SU-DHL-6 (cell line): ENCODE measurements around the gene FAM111A.

ENCODE experiments used
- H2AFZ ChIP-seq: fragments of 200-600 bp; sonication (generic); 2 replicates; pipeline ENCODE4 v1.6.1; 2014; ENCODE audit warnings: low read depth, mild to moderate bottlenecking, moderate library complexity, mixed read lengths, antibody characterized with exemption, low read length; ENCODE audit not compliant: severe bottlenecking
- H3F3A ChIP-seq: fragments of 200-600 bp; shearing (Covaris generic); 2 replicates; pipeline ENCODE4 v1.6.0; 2016; ENCODE audit warnings: antibody characterized with exemption, mild to moderate bottlenecking; ENCODE audit not compliant: insufficient read depth
- H3K27ac ChIP-seq: fragments of 200-600 bp; sonication (generic); 2 replicates; pipeline ENCODE4 v1.5.1; 2016; ENCODE audit warnings: low read depth, mild to moderate bottlenecking, low read length, moderate library complexity, mixed read lengths
- H3K27me3 ChIP-seq: fragments of 200-600 bp; sonication (generic), shearing (Covaris generic); 2 replicates; pipeline ENCODE4 v1.6.0; 2014; ENCODE audit warnings: mild to moderate bottlenecking, low read length
- H3K36me3 ChIP-seq: fragments of 200-600 bp; sonication (generic); 2 replicates; pipeline ENCODE4 v1.6.1; 2014; ENCODE audit warnings: mild to moderate bottlenecking, low read length, mixed read lengths
- H3K4me2 ChIP-seq: fragments of 300-600, 200-600 bp; shearing (Covaris generic), sonication (generic); 2 replicates; pipeline ENCODE4 v1.6.0; 2014; ENCODE audit warnings: low read length, low read depth, mild to moderate bottlenecking; ENCODE audit not compliant: poor library complexity, severe bottlenecking
- H3K4me3 ChIP-seq: fragments of 200-600 bp; sonication (generic); 2 replicates; pipeline ENCODE4 v1.5.1; 2014; ENCODE audit warnings: antibody characterized with exemption, low read length, mild to moderate bottlenecking, mixed read lengths; ENCODE audit not compliant: insufficient read depth, poor library complexity, severe bottlenecking
- H3K79me2 ChIP-seq: fragments of 200-600 bp; sonication (generic); 2 replicates; pipeline ENCODE4 v1.6.1; 2014; ENCODE audit warnings: mild to moderate bottlenecking, low read length, moderate library complexity; ENCODE audit not compliant: insufficient read depth
- H3K9ac ChIP-seq: fragments of 200-600 bp; sonication (generic); 2 replicates; pipeline ENCODE4 v1.7.0; 2014; ENCODE audit warnings: mild to moderate bottlenecking, low read length
- H3K9me2 ChIP-seq: fragments of 200-600 bp; sonication (generic); replicated peaks from 2 replicates; pipeline ENCODE4 v1.6.1; 2014; ENCODE audit warnings: low read length; ENCODE audit not compliant: insufficient read depth
- H3K9me3 ChIP-seq: fragments of 200-600 bp; sonication (generic); 2 replicates; pipeline ENCODE4 v1.6.1; 2014; ENCODE audit warnings: low read length, mixed read lengths; ENCODE audit not compliant: insufficient read depth
- H4K20me1 ChIP-seq: fragments of 200-600 bp; sonication (generic); 2 replicates; pipeline ENCODE4 v1.6.1; 2014; ENCODE audit warnings: low read depth, mild to moderate bottlenecking, antibody characterized with exemption, low read length, moderate library complexity, mixed read lengths
- EZH2phosphoT487 ChIP-seq: fragments of 200-600 bp; sonication (generic), shearing (Covaris generic); conservative IDR thresholded peaks from 2 replicates; pipeline ENCODE4 v1.6.1; 2018; ENCODE audit warnings: mild to moderate bottlenecking, antibody characterized with exemption, low read length, moderate library complexity, mixed read lengths
- TF ChIP-seq, protein P1 (sequence below): fragments of 200-600 bp; sonication (generic); IDR thresholded peaks from one replicate; pipeline ENCODE4 v1.5.1; 2017; ENCODE audit warnings: antibody characterized with exemption, mild to moderate bottlenecking, low read length, moderate library complexity; ENCODE audit not compliant: insufficient read depth, poor library complexity, severe bottlenecking

The FAM111A gene

DNA sequence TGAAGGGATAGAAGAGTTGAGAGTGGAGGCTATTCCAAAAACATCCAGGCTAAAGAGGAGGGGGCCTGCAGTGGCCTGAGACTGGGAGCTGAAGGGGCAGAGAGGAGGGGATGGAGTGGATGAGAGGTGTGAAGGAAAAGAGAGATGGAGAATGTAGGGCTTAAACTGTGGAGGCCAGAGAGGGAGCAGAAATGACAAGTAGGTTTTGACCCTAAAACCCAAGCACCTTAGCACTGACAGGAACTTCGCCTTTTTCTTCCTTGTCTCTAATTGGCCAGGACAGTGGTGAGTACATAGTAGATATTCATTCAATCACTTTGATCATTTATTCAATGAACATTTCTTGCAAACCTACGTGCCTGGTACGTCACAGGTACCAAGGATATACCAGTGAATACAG, 28.3 kb upstream of the FAM111A start:
- H3F3A ChIP-seq: peaks cover 25% of the 10 kb centered on the region; the same call in 1 of the 2 replicates
- no peak for TF ChIP-seq EZH2phosphoT487
- TF ChIP-seq, protein P1, sequence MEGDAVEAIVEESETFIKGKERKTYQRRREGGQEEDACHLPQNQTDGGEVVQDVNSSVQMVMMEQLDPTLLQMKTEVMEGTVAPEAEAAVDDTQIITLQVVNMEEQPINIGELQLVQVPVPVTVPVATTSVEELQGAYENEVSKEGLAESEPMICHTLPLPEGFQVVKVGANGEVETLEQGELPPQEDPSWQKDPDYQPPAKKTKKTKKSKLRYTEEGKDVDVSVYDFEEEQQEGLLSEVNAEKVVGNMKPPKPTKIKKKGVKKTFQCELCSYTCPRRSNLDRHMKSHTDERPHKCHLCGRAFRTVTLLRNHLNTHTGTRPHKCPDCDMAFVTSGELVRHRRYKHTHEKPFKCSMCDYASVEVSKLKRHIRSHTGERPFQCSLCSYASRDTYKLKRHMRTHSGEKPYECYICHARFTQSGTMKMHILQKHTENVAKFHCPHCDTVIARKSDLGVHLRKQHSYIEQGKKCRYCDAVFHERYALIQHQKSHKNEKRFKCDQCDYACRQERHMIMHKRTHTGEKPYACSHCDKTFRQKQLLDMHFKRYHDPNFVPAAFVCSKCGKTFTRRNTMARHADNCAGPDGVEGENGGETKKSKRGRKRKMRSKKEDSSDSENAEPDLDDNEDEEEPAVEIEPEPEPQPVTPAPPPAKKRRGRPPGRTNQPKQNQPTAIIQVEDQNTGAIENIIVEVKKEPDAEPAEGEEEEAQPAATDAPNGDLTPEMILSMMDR: no peak
- no peaks in the 10 kb centered on the region for H4K20me1 ChIP-seq
- H3K79me2 ChIP-seq: peaks cover 68% of the 10 kb centered on the region
- no peaks in the 10 kb centered on the region for H3K9me2 ChIP-seq
- H3K4me2 ChIP-seq: no peak overlapping the region
- no peak overlapping the region for H3K27ac ChIP-seq
- no peak overlapping the region for H3K4me3 ChIP-seq
- no peaks in the 10 kb centered on the region for H3K27me3 ChIP-seq
- H3K9me3 ChIP-seq: peaks cover 48% of the 10 kb centered on the region; the same call in 1 of the 2 replicates
- peaks cover 99% of the 10 kb centered on the region for H3K36me3 ChIP-seq
- no peak overlapping the region for H2AFZ ChIP-seq
- H3K9ac ChIP-seq: no peak overlapping the region

DNA sequence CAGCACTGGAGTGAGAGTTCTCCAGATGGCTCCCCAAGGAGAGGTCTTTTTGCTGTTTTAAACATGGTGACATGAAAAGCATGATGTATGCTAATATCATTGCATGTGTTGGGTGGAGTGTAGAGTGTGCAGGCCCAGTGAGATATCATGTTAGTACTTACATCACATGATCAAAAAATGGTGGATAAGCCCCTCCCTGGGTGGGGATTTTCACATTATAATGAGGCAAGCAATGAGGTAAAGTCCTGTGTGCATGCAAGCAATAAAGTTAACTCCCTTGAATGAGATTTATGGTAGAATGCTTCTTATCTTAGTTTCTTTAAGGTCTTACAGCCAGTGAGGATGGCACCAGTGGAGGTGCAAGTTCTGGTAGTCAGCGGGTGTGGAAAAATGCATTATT, 27.1 kb upstream of the FAM111A start:
- Histone ChIP-seq H3F3A (peaks cover 19% of the 10 kb centered on the region; the same call in 1 of the 2 replicates), H3K36me3 (peaks cover 99% of the 10 kb centered on the region), H3K9me2 (no peaks in the 10 kb centered on the region), H3K4me3 (no peak overlapping the region), H3K9ac (no peak overlapping the region), H3K9me3 (peaks cover 56% of the 10 kb centered on the region; the same call in 1 of the 2 replicates), H3K27me3 (no peaks in the 10 kb centered on the region), H3K4me2 (no peak overlapping the region), H2AFZ (no peak overlapping the region), H3K79me2 (peaks cover 66% of the 10 kb centered on the region), H3K27ac (no peak overlapping the region), H4K20me1 (no peaks in the 10 kb centered on the region)
- TF ChIP-seq, protein P1: no peak
- TF ChIP-seq EZH2phosphoT487: no peak

DNA sequence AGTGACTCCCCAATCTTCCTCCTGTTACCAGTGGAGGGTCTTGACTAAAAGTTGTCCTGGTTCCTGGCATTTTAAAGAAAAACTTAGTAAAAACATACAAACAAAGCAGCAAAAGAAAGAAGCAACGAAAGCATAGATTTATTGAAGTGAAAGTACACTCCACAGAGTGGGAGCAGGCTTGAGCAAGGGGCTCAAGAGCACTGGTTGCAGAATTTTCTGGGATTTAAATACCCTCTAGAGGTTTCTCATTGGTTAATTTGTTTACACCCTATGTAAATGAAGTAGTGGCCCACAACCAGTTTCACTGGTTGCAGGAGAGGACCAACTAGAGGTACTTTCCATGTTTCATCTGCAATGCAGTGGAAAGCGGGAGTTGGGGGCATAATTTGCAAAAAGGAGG, 24.9 kb upstream of the FAM111A start:
- peaks cover 97% of the 10 kb centered on the region for H3K36me3 ChIP-seq
- peaks cover 57% of the 10 kb centered on the region; the same call in 1 of the 2 replicates for H3K9me3 ChIP-seq

More for the DNA sequence above, 24.9 kb upstream of the FAM111A start:
- Histone ChIP-seq H3K27ac (no peak overlapping the region), H3K4me2 (no peak overlapping the region), H3K79me2 (peaks cover 46% of the 10 kb centered on the region), H2AFZ (no peak overlapping the region), H3K9ac (no peak overlapping the region), H3K4me3 (no peak overlapping the region), H3K9me2 (no peaks in the 10 kb centered on the region), H3F3A (peaks cover 11% of the 10 kb centered on the region; the same call in 1 of the 2 replicates), H3K27me3 (no peaks in the 10 kb centered on the region), H4K20me1 (no peaks in the 10 kb centered on the region)
- no peak for TF ChIP-seq EZH2phosphoT487
- TF ChIP-seq, protein P1: no peak
